Keratinocyte (primary cell): Measurements from ENCODE around the gene MYO1E. TPM values are rescaled to one million over a fixed set of nuclear protein-coding genes. Genes with fewer than 3 reads are reported as not detected.
"Not testable (repeated sequence)": the region's sequence is repeated elsewhere in the genome, so short reads cannot be mapped to it uniquely, and the experiment has no call there.

Experiments
- DNase-seq: peaks from one replicate; pipeline ENCODE4 v3.0.0-alpha.2; 2011; ENCODE audit warnings: low read depth, missing footprints, low spot score
- FAIRE-seq: peaks from 2 replicates; lab custom pipeline; 2011; peaks lifted over from hg19 to GRCh38; lab: Jason Lieb, UNC
- H2AFZ ChIP-seq: 2 replicates; pipeline ENCODE4 v1.6.0; 2012; ENCODE audit warnings: low read length, control low read depth, inconsistent platforms; ENCODE audit not compliant: control insufficient read depth
- H3K27ac ChIP-seq: 2 replicates; pipeline ENCODE4 v1.5.1; 2011; ENCODE audit warnings: low read length; ENCODE audit not compliant: control insufficient read depth, insufficient read depth
- H3K27me3 ChIP-seq: 3 replicates; pipeline ENCODE4 v1.6.0; 2011; ENCODE audit warnings: low read length; ENCODE audit not compliant: control insufficient read depth, insufficient read depth; ENCODE audit errors: extremely low read depth
- H3K36me3 ChIP-seq, 2 experiments: 2 replicates in 1 of 2; 3 replicates in 1 of 2; pipeline ENCODE4 v1.5.1; 2011; ENCODE audit warnings: low read length in 2 of 2, mild to moderate bottlenecking in 1 of 2; ENCODE audit not compliant: control insufficient read depth in 2 of 2, insufficient read depth in 2 of 2; ENCODE audit errors: extremely low read depth in 1 of 2
- H3K4me1 ChIP-seq: 3 replicates; pipeline ENCODE4 v1.5.1; 2011; ENCODE audit warnings: low read length; ENCODE audit not compliant: control insufficient read depth, insufficient read depth; ENCODE audit errors: extremely low read depth
- H3K4me2 ChIP-seq: 3 replicates; pipeline ENCODE4 v1.6.0; 2011; ENCODE audit warnings: low read depth, low read length; ENCODE audit not compliant: control insufficient read depth, insufficient read depth; ENCODE audit errors: extremely low read depth
- H3K4me3 ChIP-seq, 3 experiments: fragments of 200-600 bp in 1 of 3; sonication (generic) in 1 of 3; 2 replicates in 2 of 3; 3 replicates in 1 of 3; pipeline ENCODE4 v1.5.1; 2011 to 2016; ENCODE audit warnings: low read length in 3 of 3, mild to moderate bottlenecking in 3 of 3, control low read depth in 2 of 3, inconsistent platforms in 1 of 3, low read depth in 1 of 3, mixed read lengths in 1 of 3, mixed run types in 1 of 3, moderate library complexity in 1 of 3; ENCODE audit not compliant: control insufficient read depth in 2 of 3, insufficient read depth in 2 of 3; ENCODE audit errors: extremely low read depth in 1 of 3
- H3K79me2 ChIP-seq: 2 replicates; pipeline ENCODE4 v1.6.0; 2012; ENCODE audit warnings: low read length; ENCODE audit not compliant: control insufficient read depth, insufficient read depth
- H3K9ac ChIP-seq: 3 replicates; pipeline ENCODE4 v1.6.0; 2011; ENCODE audit warnings: low read length; ENCODE audit not compliant: control insufficient read depth, insufficient read depth; ENCODE audit errors: extremely low read depth
- H3K9me1 ChIP-seq: 3 replicates; pipeline ENCODE4 v1.6.0; 2011; ENCODE audit warnings: low read length; ENCODE audit not compliant: control insufficient read depth, insufficient read depth; ENCODE audit errors: extremely low read depth
- H3K9me3 ChIP-seq: 2 replicates; pipeline ENCODE4 v1.5.1; 2012; ENCODE audit warnings: low read depth, low read length; ENCODE audit not compliant: control insufficient read depth
- H4K20me1 ChIP-seq: 3 replicates; pipeline ENCODE4 v1.6.0; 2011; ENCODE audit warnings: low read length; ENCODE audit not compliant: control insufficient read depth, insufficient read depth; ENCODE audit errors: extremely low read depth
- CTCF ChIP-seq, 3 experiments: IDR thresholded peaks in 1 of 3; conservative IDR thresholded peaks in 1 of 3; optimal IDR thresholded peaks in 1 of 3; 2 replicates in 2 of 3; 3 replicates in 1 of 3; pipeline versions ENCODE3 to v1.5.1; 2011; ENCODE audit warnings: low read length in 3 of 3, mild to moderate bottlenecking in 3 of 3, moderate library complexity in 2 of 3, control low read depth in 1 of 3, inconsistent platforms in 1 of 3; ENCODE audit not compliant: insufficient read depth in 2 of 3; ENCODE audit errors: extremely low read depth in 1 of 3
- EZH2 ChIP-seq: IDR thresholded peaks from one replicate; pipeline ENCODE4 v1.6.1; 2012; ENCODE audit warnings: inconsistent platforms, mild to moderate bottlenecking, low read length, moderate library complexity
- dilution Hi-C: fragments of 300-500 bp; cut with MboI; formaldehyde crosslinking; loops from one replicate; pipeline ENCODE4 v1.7.0; 2020; ENCODE audit warnings: low sequenced_read_pairs; ENCODE audit not compliant: extremely low pct_ligation_motif_present
- polyA plus RNA-seq, 5 experiments: library from polyadenylated mRNA; depleted of rRNA in 3 of 5; stranded (reverse) in 3 of 5; stranded (forward) in 1 of 5; unstranded in 1 of 5; fragments of >200 nt; gene quantifications; 1 replicate in 1 of 5; 2 replicates in 3 of 5; 3 replicates in 1 of 5; pipeline versions ENCODE4 v1.2.1 to v1.2.3, GENCODE V29; 2011 to 2012; ENCODE audit warnings: missing spikeins in 2 of 5, low read depth in 1 of 5, low replicate concordance in 1 of 5

Gene MYO1E
- polyA plus RNA-seq, 1 donor (not counting 4 experiments of a cell fraction or from before 2014, with no cell fraction given): 213 TPM

- H3K27ac ChIP-seq: peak overlapping the region; percentile 84
- peaks cover 80% of the 10 kb centered on the region for H3K79me2 ChIP-seq
Measured at GRCh38 chr15:59339252-59339672, 33.4 kb downstream of the MYO1E start.

GRCh38 chr15:59338414-59338813 is 34.3 kb downstream of the MYO1E start:
- Histone ChIP-seq H4K20me1 (no peaks in the 10 kb centered on the region), H2AFZ (no peak overlapping the region), H3K4me3 (no peak overlapping the region), H3K4me1 (peaks cover 32% of the 10 kb centered on the region), H3K9me1 (no peaks in the 10 kb centered on the region), H3K27me3 (no peaks in the 10 kb centered on the region), H3K79me2 (peaks cover 80% of the 10 kb centered on the region), H3K9me3 (no peaks in the 10 kb centered on the region), H3K4me2 (no peak overlapping the region), H3K27ac (peak overlapping the region; percentile 84), H3K9ac (no peak overlapping the region), H3K36me3 (peaks cover 0 to 4% of the 10 kb centered on the region in 2 experiments)
- no peak for TF ChIP-seq CTCF (optimal IDR thresholded peaks at IDR 0.05 in 1 of 3, IDR thresholded peaks at IDR 0.05 in 1 of 3, conservative IDR thresholded peaks at IDR 0.05 in 1 of 3; ENCODE audit: extremely low read depth in 1 of 3, insufficient read depth in 2 of 3, low read length in 3 of 3)
- TF ChIP-seq EZH2: no peak
- peak; percentile 58 for FAIRE-seq
- dilution Hi-C loops: no loop called here
- DNase-seq: no peak

More at GRCh38 chr15:59339252-59339672, 33.4 kb downstream of the MYO1E start:
- peak; percentile 56 for DNase-seq
- Histone ChIP-seq H3K9ac (peak overlapping the region; percentile 55), H3K9me1 (no peaks in the 10 kb centered on the region), H3K9me3 (no peaks in the 10 kb centered on the region), H3K36me3 (no peaks in the 10 kb centered on the region), H3K4me2 (peak overlapping the region; percentile 60), H4K20me1 (no peaks in the 10 kb centered on the region), H3K27me3 (no peaks in the 10 kb centered on the region), H2AFZ (no peak overlapping the region), H3K4me1 (peaks cover 28% of the 10 kb centered on the region), H3K4me3 (no peak overlapping the region)
- FAIRE-seq: peak; percentile 98
- TF ChIP-seq CTCF (optimal IDR thresholded peaks at IDR 0.05 in 1 of 3, IDR thresholded peaks at IDR 0.05 in 1 of 3, conservative IDR thresholded peaks at IDR 0.05 in 1 of 3; ENCODE audit: extremely low read depth in 1 of 3, insufficient read depth in 2 of 3, low read length in 3 of 3) (no peak), EZH2 (no peak)
- dilution Hi-C loops: no loop called here

GRCh38 chr15:59336725-59337124 is 35.9 kb downstream of the MYO1E start:
- H3K9me1 ChIP-seq, H4K20me1 ChIP-seq, FAIRE-seq, DNase-seq, H3K36me3 ChIP-seq, H3K4me3 ChIP-seq, H2AFZ ChIP-seq, H3K4me2 ChIP-seq, H3K27ac ChIP-seq, dilution Hi-C loops, H3K9me3 ChIP-seq, H3K9ac ChIP-seq, H3K27me3 ChIP-seq: not testable (repeated sequence)
- Histone ChIP-seq H3K4me1 (peaks cover 32% of the 10 kb centered on the region), H3K79me2 (peaks cover 85% of the 10 kb centered on the region)
